Ascending aorta (tissue), 2 donors: Measurements from ENCODE around the gene RAB40C. TPM values are rescaled to one million over a fixed set of nuclear protein-coding genes. Genes with fewer than 3 reads are reported as not detected.
"Not testable (repeated sequence)": the region's sequence is repeated elsewhere in the genome, so short reads cannot be mapped to it uniquely, and the experiment has no call there.

Experiments used
- DNase-seq, 2 donors: peaks; one replicate each; pipeline ENCODE4 v3.0.0-alpha.2; 2019; ENCODE audit warnings: low spot score in 2 of 2
- H3K27ac ChIP-seq, 2 donors: fragments of 200-600 bp; sonication (generic); one replicate each; pipeline ENCODE4 v1.5.1; 2016 to 2017; ENCODE audit warnings: mild to moderate bottlenecking in 1 of 2
- H3K27me3 ChIP-seq: fragments of 200-600 bp; sonication (generic); one replicate; pipeline ENCODE4 v1.5.1; 2017
- H3K36me3 ChIP-seq, 2 donors: fragments of 200-600 bp; sonication (generic); one replicate each; pipeline ENCODE4 v1.5.1; 2016
- H3K4me1 ChIP-seq, 2 donors: fragments of 200-600 bp; sonication (generic); one replicate each; pipeline ENCODE4 v1.5.1; 2016 to 2017; ENCODE audit warnings: mild to moderate bottlenecking in 1 of 2
- H3K4me3 ChIP-seq, 2 donors: fragments of 200-600 bp; sonication (generic); one replicate each; pipeline ENCODE4 v1.5.1; 2016 to 2017; ENCODE audit warnings: mild to moderate bottlenecking in 1 of 2
- H3K9me3 ChIP-seq, 2 donors: fragments of 200-600 bp; sonication (generic); one replicate each; pipeline ENCODE4 v1.5.1; 2016
- intact Hi-C: fragments of 100-400 bp; cut with DNase I; formaldehyde crosslinking; loops from one replicate; pipeline ENCODE4 v1.15.1; 2023
- total RNA-seq: library from RNA; depleted of rRNA; stranded (reverse); fragments of >200 nt; gene quantifications from one replicate; pipeline ENCODE4 v1.1.0, GENCODE V29; 2016
- TF ChIP-seq, protein P1 (sequence below), 3 experiments: fragments of 200-600 bp in 2 of 3; fragments of 450-650 bp in 1 of 3; sonication (generic) in 2 of 3; IDR thresholded peaks; one replicate each; pipeline ENCODE4 v1.5.1; 2016 to 2019; ENCODE audit warnings: antibody characterized with exemption in 3 of 3, mild to moderate bottlenecking in 1 of 3, moderate library complexity in 1 of 3

RAB40C gene
- total RNA-seq, 1 donor from 2014 or later = 29.8 TPM

GRCh38 chr16:593807-594206 is 3.9 kb downstream of the RAB40C start:
- H3K9me3 ChIP-seq = no peaks in the 10 kb centered on the region
- intact Hi-C loops = no loop called here
- H3K27me3 ChIP-seq = no peaks in the 10 kb centered on the region
- TF ChIP-seq, protein P1, sequence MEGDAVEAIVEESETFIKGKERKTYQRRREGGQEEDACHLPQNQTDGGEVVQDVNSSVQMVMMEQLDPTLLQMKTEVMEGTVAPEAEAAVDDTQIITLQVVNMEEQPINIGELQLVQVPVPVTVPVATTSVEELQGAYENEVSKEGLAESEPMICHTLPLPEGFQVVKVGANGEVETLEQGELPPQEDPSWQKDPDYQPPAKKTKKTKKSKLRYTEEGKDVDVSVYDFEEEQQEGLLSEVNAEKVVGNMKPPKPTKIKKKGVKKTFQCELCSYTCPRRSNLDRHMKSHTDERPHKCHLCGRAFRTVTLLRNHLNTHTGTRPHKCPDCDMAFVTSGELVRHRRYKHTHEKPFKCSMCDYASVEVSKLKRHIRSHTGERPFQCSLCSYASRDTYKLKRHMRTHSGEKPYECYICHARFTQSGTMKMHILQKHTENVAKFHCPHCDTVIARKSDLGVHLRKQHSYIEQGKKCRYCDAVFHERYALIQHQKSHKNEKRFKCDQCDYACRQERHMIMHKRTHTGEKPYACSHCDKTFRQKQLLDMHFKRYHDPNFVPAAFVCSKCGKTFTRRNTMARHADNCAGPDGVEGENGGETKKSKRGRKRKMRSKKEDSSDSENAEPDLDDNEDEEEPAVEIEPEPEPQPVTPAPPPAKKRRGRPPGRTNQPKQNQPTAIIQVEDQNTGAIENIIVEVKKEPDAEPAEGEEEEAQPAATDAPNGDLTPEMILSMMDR (IDR thresholded peaks at IDR 0.05) = no peak
- peaks cover 5 to 16% of the 10 kb centered on the region in 2 donors for H3K36me3 ChIP-seq
- H3K4me3 ChIP-seq = no peak overlapping the region
- no peak overlapping the region for H3K27ac ChIP-seq
- peaks cover 0 to 19% of the 10 kb centered on the region in 2 donors for H3K4me1 ChIP-seq
- no peak for DNase-seq

DNA sequence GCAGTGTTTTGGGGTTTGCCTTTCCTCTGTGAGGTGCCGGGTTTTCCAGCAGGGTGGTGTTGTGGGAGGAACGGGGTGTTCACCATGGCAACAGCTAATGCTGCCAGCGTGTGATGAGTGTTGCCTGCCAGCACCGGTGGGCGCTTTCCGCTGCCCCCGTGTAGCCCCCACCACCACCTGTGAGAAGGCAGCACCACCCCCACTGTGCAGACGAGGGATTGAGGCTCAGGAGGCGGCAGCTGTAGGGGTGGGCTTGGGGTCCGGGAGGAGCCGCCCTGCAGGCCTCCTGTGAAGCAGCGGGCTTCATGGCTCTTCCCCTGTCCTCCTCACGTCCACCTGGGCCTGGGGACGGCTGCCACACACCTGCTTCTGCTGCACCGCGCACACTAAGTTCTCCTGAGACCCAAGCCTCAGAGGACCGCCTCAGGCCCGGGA is 5.2 kb downstream of the RAB40C start:
- intact Hi-C loops = no loop called here
- Histone ChIP-seq H3K9me3 (no peaks in the 10 kb centered on the region), H3K27ac (no peak overlapping the region), H3K4me3 (no peak overlapping the region), H3K36me3 (peaks cover 5 to 18% of the 10 kb centered on the region in 2 donors), H3K27me3 (no peaks in the 10 kb centered on the region), H3K4me1 (peaks cover 0 to 19% of the 10 kb centered on the region in 2 donors)
- TF ChIP-seq, protein P1 (IDR thresholded peaks at IDR 0.05) = no peak
- no peak for DNase-seq

DNA sequence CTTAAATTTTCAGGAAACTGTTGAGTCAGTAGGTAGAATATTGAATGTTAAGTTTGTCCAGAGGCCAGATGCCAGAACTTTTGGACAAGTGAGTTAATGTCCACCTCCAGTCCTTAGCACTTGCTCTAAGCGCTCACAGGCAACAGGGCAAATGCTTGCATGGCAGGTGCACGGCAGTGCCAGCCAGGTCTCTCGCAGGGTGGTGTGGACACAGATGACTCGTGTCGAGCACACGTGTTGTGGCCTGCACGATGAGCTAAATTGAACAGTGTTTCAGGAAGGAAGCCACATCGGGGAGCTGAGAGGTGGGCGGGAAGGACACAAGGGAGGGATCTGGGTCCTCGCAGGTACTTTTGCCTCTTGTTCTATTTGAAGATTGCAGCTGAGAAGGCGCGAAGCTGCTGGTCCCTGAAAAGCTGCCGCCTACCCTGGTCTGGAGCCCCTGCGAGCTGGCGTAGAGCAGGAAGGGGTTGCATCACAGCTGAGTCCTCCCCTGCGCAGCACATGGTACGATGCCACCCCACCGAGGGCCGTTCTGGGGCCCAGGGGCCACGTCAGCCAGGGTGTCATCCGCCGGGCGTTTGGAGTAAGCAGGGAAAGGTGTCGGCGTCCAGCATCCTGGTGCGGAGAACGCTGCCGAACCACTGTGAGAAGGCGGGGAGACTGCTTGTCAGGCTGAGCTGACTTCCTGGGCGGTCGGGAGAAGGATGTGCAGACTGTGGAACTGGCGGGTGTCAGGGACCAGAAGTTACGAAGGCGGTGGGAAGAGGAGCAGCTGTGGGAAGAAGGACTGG is 6.3 kb downstream of the RAB40C start:
- Histone ChIP-seq H3K27ac (no peak overlapping the region), H3K27me3 (no peaks in the 10 kb centered on the region), H3K4me3 (no peak overlapping the region), H3K4me1 (peaks cover 0 to 13% of the 10 kb centered on the region in 2 donors), H3K9me3 (no peaks in the 10 kb centered on the region), H3K36me3 (peaks cover 9 to 20% of the 10 kb centered on the region in 2 donors)
- TF ChIP-seq, protein P1 (IDR thresholded peaks at IDR 0.05) = no peak
- no peak for DNase-seq
- intact Hi-C loops = no loop called here

- intact Hi-C loops = no loop called here
- H3K4me3 ChIP-seq = no peak overlapping the region
- TF ChIP-seq, protein P1 (IDR thresholded peaks at IDR 0.05) = no peak
- H3K36me3 ChIP-seq = peaks cover 9 to 20% of the 10 kb centered on the region in 2 donors
- peaks cover 0 to 8% of the 10 kb centered on the region in 2 donors for H3K4me1 ChIP-seq
- H3K9me3 ChIP-seq = no peaks in the 10 kb centered on the region
- H3K27me3 ChIP-seq = no peaks in the 10 kb centered on the region
- H3K27ac ChIP-seq = no peak overlapping the region
- no peak for DNase-seq
These were observed 6.8 kb downstream of the RAB40C start for GRCh38 chr16:596736-597060.

- H3K4me1 ChIP-seq, H3K4me3 ChIP-seq, H3K9me3 ChIP-seq, intact Hi-C loops, H3K27me3 ChIP-seq, H3K27ac ChIP-seq, DNase-seq: not testable (repeated sequence)
- peaks cover 9 to 20% of the 10 kb centered on the region in 2 donors for H3K36me3 ChIP-seq
These were observed 7.8 kb downstream of the RAB40C start for GRCh38 chr16:597655-598054.

- DNase-seq = no peak
- Histone ChIP-seq H3K27me3 (no peaks in the 10 kb centered on the region), H3K27ac (no peak overlapping the region), H3K9me3 (no peaks in the 10 kb centered on the region), H3K36me3 (peaks cover 9 to 17% of the 10 kb centered on the region in 2 donors), H3K4me3 (no peak overlapping the region), H3K4me1 (no peaks in the 10 kb centered on the region)
- TF ChIP-seq, protein P1 (IDR thresholded peaks at IDR 0.05) = no peak
- intact Hi-C loops = no loop called here
These were observed 9.2 kb downstream of the RAB40C start for GRCh38 chr16:598823-599739.
